OCI-LY3 (cell line): ENCODE data around the gene TNNI3K.

ENCODE experiments used
- CTCF ChIP-seq: fragments of 200-600, 300-600 bp; sonication (generic); IDR thresholded peaks from 2 replicates; pipeline ENCODE4 v1.5.1; 2014; ENCODE audit warnings: antibody characterized with exemption, low read length, low read depth
- EZH2phosphoT487 ChIP-seq: fragments of 200-600 bp; shearing (Covaris generic); IDR thresholded peaks from 2 replicates; pipeline ENCODE4 v1.6.1; 2018; ENCODE audit warnings: antibody characterized with exemption, mixed run types, low read depth

GRCh38 chr1:74571493-74571800 lies 336.3 kb downstream of the TNNI3K start:
- TF ChIP-seq CTCF (no peak), EZH2phosphoT487 (no peak)
